ENCODE measurements around the gene ANKRD6. TPM values are rescaled to one million over a fixed set of nuclear protein-coding genes. Genes with fewer than 3 reads are reported as not detected.

Gene ANKRD6
- total RNA-seq, 4 donors from 2014 or later, result 2.7 to 9.4 (median 6.6) TPM

GRCh38 chr6:89459501-89459900 lies 26.5 kb downstream of the ANKRD6 start:
- H3K4me3 ChIP-seq, result no peak overlapping the region
- H3K9me3 ChIP-seq, result no peaks in the 10 kb centered on the region
- H3K36me3 ChIP-seq, result no peaks in the 10 kb centered on the region
- no peak overlapping the region for H3K27ac ChIP-seq
- no peak for DNase-seq
- no peaks in the 10 kb centered on the region for H3K27me3 ChIP-seq
- intact Hi-C loops (cut with DNase I; ENCODE audit: low total_unique reads), result no loop called here
- 50 to 75% methylated on average over 1 of the region's 1 CpG for WGBS, 2 donors (ENCODE audit: low coverage in 1 of 2)
- no peak for TF ChIP-seq POLR2A (IDR thresholded peaks at IDR 0.05)
- no peak for TF ChIP-seq POLR2AphosphoS5 (IDR thresholded peaks at IDR 0.05)
- TF ChIP-seq EP300 (IDR thresholded peaks at IDR 0.05; ENCODE audit: low read depth), result no peak
- TF ChIP-seq CTCF (IDR thresholded peaks at IDR 0.05), result no peak
- H3K4me1 ChIP-seq, result no peaks in the 10 kb centered on the region
- in situ Hi-C loops (cut with MboI; ENCODE audit: low pct_ligation_motif_present in 1 of 4, low pct_unique_long_range_greater_than_20kb in 1 of 4, low sequenced_read_pairs in 3 of 4), result no loop called here

- intact Hi-C loops (cut with DNase I; ENCODE audit: low total_unique reads), result no loop called here
- no peak for DNase-seq
- no peak overlapping the region for H3K27ac ChIP-seq
- H3K9me3 ChIP-seq, result no peaks in the 10 kb centered on the region
- in situ Hi-C loops (cut with MboI; ENCODE audit: low pct_ligation_motif_present in 1 of 4, low pct_unique_long_range_greater_than_20kb in 1 of 4, low sequenced_read_pairs in 3 of 4), result no loop called here
- no peaks in the 10 kb centered on the region for H3K4me1 ChIP-seq
- WGBS, 2 donors (ENCODE audit: low coverage in 1 of 2), result 78 to 86% methylated on average over 4 to 7 of the region's 7 CpGs
- no peaks in the 10 kb centered on the region for H3K36me3 ChIP-seq
- H3K27me3 ChIP-seq, result no peaks in the 10 kb centered on the region
- H3K4me3 ChIP-seq, result no peak overlapping the region
- no peak for TF ChIP-seq POLR2A (IDR thresholded peaks at IDR 0.05)
- TF ChIP-seq EP300 (IDR thresholded peaks at IDR 0.05; ENCODE audit: low read depth), result no peak
- TF ChIP-seq POLR2AphosphoS5 (IDR thresholded peaks at IDR 0.05), result no peak
- no peak for TF ChIP-seq CTCF (IDR thresholded peaks at IDR 0.05)
These were observed 27.8 kb downstream of the ANKRD6 start for GRCh38 chr6:89460713-89461112.

GRCh38 chr6:89462503-89462902 lies 29.6 kb downstream of the ANKRD6 start:
- H3K4me3 ChIP-seq, result no peak overlapping the region
- H3K27ac ChIP-seq, result no peak overlapping the region
- intact Hi-C loops (cut with DNase I; ENCODE audit: low total_unique reads), result no loop called here
- TF ChIP-seq EP300 (IDR thresholded peaks at IDR 0.05; ENCODE audit: low read depth), result no peak
- no peak for TF ChIP-seq POLR2AphosphoS5 (IDR thresholded peaks at IDR 0.05)
- TF ChIP-seq CTCF (IDR thresholded peaks at IDR 0.05), result no peak
- no peak for TF ChIP-seq POLR2A (IDR thresholded peaks at IDR 0.05)
- no peaks in the 10 kb centered on the region for H3K4me1 ChIP-seq
- H3K9me3 ChIP-seq, result no peaks in the 10 kb centered on the region
- H3K27me3 ChIP-seq, result no peaks in the 10 kb centered on the region
- in situ Hi-C loops (cut with MboI; ENCODE audit: low pct_ligation_motif_present in 1 of 4, low pct_unique_long_range_greater_than_20kb in 1 of 4, low sequenced_read_pairs in 3 of 4), result no loop called here
- DNase-seq, result no peak
- WGBS, 2 donors (ENCODE audit: low coverage in 1 of 2), result 52 to 65% methylated on average over 2 of the region's 2 CpGs
- no peaks in the 10 kb centered on the region for H3K36me3 ChIP-seq

GRCh38 chr6:89464295-89464694 lies 31.3 kb downstream of the ANKRD6 start:
- intact Hi-C loops (cut with DNase I; ENCODE audit: low total_unique reads) (no loop called here), in situ Hi-C loops (cut with MboI; ENCODE audit: low pct_ligation_motif_present in 1 of 4, low pct_unique_long_range_greater_than_20kb in 1 of 4, low sequenced_read_pairs in 3 of 4) (no loop called here)
- Histone ChIP-seq H3K4me1 (no peaks in the 10 kb centered on the region), H3K27ac (no peak overlapping the region), H3K4me3 (no peak overlapping the region), H3K36me3 (no peaks in the 10 kb centered on the region), H3K9me3 (no peaks in the 10 kb centered on the region), H3K27me3 (no peaks in the 10 kb centered on the region)
- 78 to 82% methylated on average over 2 of the region's 2 CpGs for WGBS, 2 donors (ENCODE audit: low coverage in 1 of 2)
- no peak for TF ChIP-seq POLR2A (IDR thresholded peaks at IDR 0.05)
- TF ChIP-seq CTCF (IDR thresholded peaks at IDR 0.05), result no peak
- no peak for TF ChIP-seq EP300 (IDR thresholded peaks at IDR 0.05; ENCODE audit: low read depth)
- TF ChIP-seq POLR2AphosphoS5 (IDR thresholded peaks at IDR 0.05), result no peak
- DNase-seq, result no peak
